ENCODE results near the gene ITGB3.
"Not testable (repeated sequence)": the region's sequence is repeated elsewhere in the genome, so short reads cannot be mapped to it uniquely, and the experiment has no call there.

Gene ITGB3

GRCh38 chr17:47253541-47254402 is at the start of gene ITGB3:
TSS of gene ITGB3 (plus strand) at chr17:47253827. CDS start at chr17:47253862, 35 bp downstream.
- peak; percentile 86 for DNase-seq
- in situ Hi-C loops (cut with HindIII; ENCODE audit: low pct_ligation_motif_present, low pct_unique_long_range_greater_than_20kb, low sequenced_read_pairs) = no loop called here

GRCh38 chr17:47203984-47204721 is 49.5 kb upstream of the ITGB3 start:
- in situ Hi-C loops (cut with HindIII; ENCODE audit: low pct_ligation_motif_present, low pct_unique_long_range_greater_than_20kb, low sequenced_read_pairs) = no loop called here
- DNase-seq = peak; percentile 37

GRCh38 chr17:47204722-47205418 is 48.8 kb upstream of the ITGB3 start:
- in situ Hi-C loops (cut with HindIII; ENCODE audit: low pct_ligation_motif_present, low pct_unique_long_range_greater_than_20kb, low sequenced_read_pairs) = no loop called here
- DNase-seq = peak; percentile 60

- peak; percentile 95 for DNase-seq
- in situ Hi-C loops (cut with HindIII; ENCODE audit: low pct_ligation_motif_present, low pct_unique_long_range_greater_than_20kb, low sequenced_read_pairs) = no loop called here
Observed at GRCh38 chr17:47205419-47205963, 48.1 kb upstream of the ITGB3 start.

- DNase-seq = no peak
- in situ Hi-C loops (cut with HindIII; ENCODE audit: low pct_ligation_motif_present, low pct_unique_long_range_greater_than_20kb, low sequenced_read_pairs) = no loop called here
Observed at GRCh38 chr17:47207143-47208067, 46.2 kb upstream of the ITGB3 start.

- in situ Hi-C loops (cut with HindIII; ENCODE audit: low pct_ligation_motif_present, low pct_unique_long_range_greater_than_20kb, low sequenced_read_pairs) = no loop called here
- DNase-seq = no peak
Observed at GRCh38 chr17:47208744-47209488, 44.7 kb upstream of the ITGB3 start, which contains the start of gene MYL4. TSS of gene MYL4 (plus strand) at chr17:47209348. CDS start at chr17:47209423, 75 bp downstream.

- in situ Hi-C loops (cut with HindIII; ENCODE audit: low pct_ligation_motif_present, low pct_unique_long_range_greater_than_20kb, low sequenced_read_pairs) = no loop called here
- no peak for DNase-seq
Observed at GRCh38 chr17:47209499-47209898, 44.1 kb upstream of the ITGB3 start.

GRCh38 chr17:47210105-47210504 is 43.5 kb upstream of the ITGB3 start:
- DNase-seq = no peak
- in situ Hi-C loops (cut with HindIII; ENCODE audit: low pct_ligation_motif_present, low pct_unique_long_range_greater_than_20kb, low sequenced_read_pairs) = no loop called here

- in situ Hi-C loops (cut with HindIII; ENCODE audit: low pct_ligation_motif_present, low pct_unique_long_range_greater_than_20kb, low sequenced_read_pairs) = no loop called here
- DNase-seq = no peak
Observed at GRCh38 chr17:47210779-47211178, 42.8 kb upstream of the ITGB3 start.

GRCh38 chr17:47212458-47212857 is 41.2 kb upstream of the ITGB3 start:
- in situ Hi-C loops (cut with HindIII; ENCODE audit: low pct_ligation_motif_present, low pct_unique_long_range_greater_than_20kb, low sequenced_read_pairs) = no loop called here
- DNase-seq = no peak

GRCh38 chr17:47213540-47213939 is 40.1 kb upstream of the ITGB3 start:
- in situ Hi-C loops (cut with HindIII; ENCODE audit: low pct_ligation_motif_present, low pct_unique_long_range_greater_than_20kb, low sequenced_read_pairs) = no loop called here
- no peak for DNase-seq

GRCh38 chr17:47214931-47215330 is 38.7 kb upstream of the ITGB3 start:
- DNase-seq = no peak
- in situ Hi-C loops (cut with HindIII; ENCODE audit: low pct_ligation_motif_present, low pct_unique_long_range_greater_than_20kb, low sequenced_read_pairs) = no loop called here

GRCh38 chr17:47216821-47217220 is 36.8 kb upstream of the ITGB3 start:
- in situ Hi-C loops (cut with HindIII; ENCODE audit: low pct_ligation_motif_present, low pct_unique_long_range_greater_than_20kb, low sequenced_read_pairs); DNase-seq: not testable (repeated sequence)

- in situ Hi-C loops (cut with HindIII; ENCODE audit: low pct_ligation_motif_present, low pct_unique_long_range_greater_than_20kb, low sequenced_read_pairs); DNase-seq: not testable (repeated sequence)
Observed at GRCh38 chr17:47217279-47217678, 36.3 kb upstream of the ITGB3 start.

- in situ Hi-C loops (cut with HindIII; ENCODE audit: low pct_ligation_motif_present, low pct_unique_long_range_greater_than_20kb, low sequenced_read_pairs) = no loop called here
- DNase-seq = no peak
Observed at GRCh38 chr17:47218896-47219430, 34.7 kb upstream of the ITGB3 start.

GRCh38 chr17:47219621-47220475 is 33.8 kb upstream of the ITGB3 start:
- in situ Hi-C loops (cut with HindIII; ENCODE audit: low pct_ligation_motif_present, low pct_unique_long_range_greater_than_20kb, low sequenced_read_pairs) = no loop called here
- no peak for DNase-seq

Measured in ACHN (cell line).